Glutamatergic neuron (in vitro differentiated cells): Measurements from ENCODE around the gene GIGYF2. TPM values are rescaled to one million over a fixed set of nuclear protein-coding genes. Genes with fewer than 3 reads are reported as not detected.

Experiments
- DNase-seq: peaks from one replicate; pipeline ENCODE4 v3.0.0; 2022
- H3K27ac Mint-ChIP-seq: one replicate; pipeline ENCODE4 v1.8.0; 2020; ENCODE audit warnings: mild to moderate bottlenecking, mixed read lengths, inconsistent platforms; ENCODE audit not compliant: unreplicated experiment
- H3K27me3 Mint-ChIP-seq: one replicate; pipeline ENCODE4 v1.8.0; 2020; ENCODE audit warnings: mild to moderate bottlenecking, moderate library complexity, mixed read lengths, inconsistent platforms; ENCODE audit not compliant: unreplicated experiment
- H3K36me3 Mint-ChIP-seq: one replicate; pipeline ENCODE4 v1.8.0; 2020; ENCODE audit warnings: mild to moderate bottlenecking, mixed read lengths, inconsistent platforms; ENCODE audit not compliant: unreplicated experiment
- H3K4me1 Mint-ChIP-seq: one replicate; pipeline ENCODE4 v1.8.0; 2020; ENCODE audit warnings: mild to moderate bottlenecking, low read depth, mixed read lengths, inconsistent platforms; ENCODE audit not compliant: unreplicated experiment
- H3K4me3 Mint-ChIP-seq: one replicate; pipeline ENCODE4 v1.8.0; 2020; ENCODE audit warnings: mild to moderate bottlenecking, mixed read lengths, inconsistent platforms; ENCODE audit not compliant: unreplicated experiment
- H3K9me3 Mint-ChIP-seq: one replicate; pipeline ENCODE4 v1.8.0; 2020; ENCODE audit warnings: mild to moderate bottlenecking, moderate library complexity, mixed read lengths, inconsistent platforms; ENCODE audit not compliant: unreplicated experiment
- CTCF ChIP-seq: fragments of 200-600 bp; sonication (generic); IDR thresholded peaks from one replicate; pipeline ENCODE4 v1.5.0; 2021; ENCODE audit not compliant: partially characterized antibody, unreplicated experiment
- total RNA-seq: library from RNA; stranded (reverse); fragmentation: NEBNext Ultra II Directional; extraction: Animal tissue kit (Norgen Biotek cat#: 25700); gene quantifications from one replicate; pipeline ENCODE4 v1.2.1, GENCODE V29; 2021; ENCODE audit not compliant: unreplicated experiment

GIGYF2 gene
- total RNA-seq, 1 donor from 2014 or later = 91.7 TPM

DNA sequence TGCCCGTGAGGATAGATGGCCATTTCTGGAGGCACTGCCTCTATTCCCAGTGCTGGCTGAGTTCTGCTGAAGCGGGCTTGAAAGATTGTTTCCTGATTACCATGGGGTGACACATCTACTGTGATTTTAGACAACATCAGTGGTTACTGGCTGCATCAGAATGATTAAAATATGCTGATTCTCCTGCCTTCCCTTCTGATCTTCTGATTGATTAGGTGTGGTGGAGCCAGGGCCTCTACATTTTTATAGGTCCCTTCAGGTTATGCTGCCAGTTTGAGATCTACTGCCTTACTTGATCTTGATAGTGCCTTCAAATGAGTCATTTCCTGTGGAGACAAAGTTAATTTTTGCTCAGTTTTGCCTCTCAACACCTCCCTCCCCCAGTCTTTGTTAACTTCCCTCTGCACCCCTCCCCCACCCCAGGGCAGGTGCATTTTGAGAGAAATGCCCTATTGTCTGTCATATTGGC is 141.3 kb downstream of the GIGYF2 start:
- peaks cover 2% of the 10 kb centered on the region for H3K9me3 Mint-ChIP-seq
- DNase-seq = no peak
- H3K36me3 Mint-ChIP-seq = no peaks in the 10 kb centered on the region
- TF ChIP-seq CTCF = no peak
- no peak overlapping the region for H3K27ac Mint-ChIP-seq
- H3K4me1 Mint-ChIP-seq = peaks cover 8% of the 10 kb centered on the region
- H3K4me3 Mint-ChIP-seq = no peak overlapping the region
- peaks cover 3% of the 10 kb centered on the region for H3K27me3 Mint-ChIP-seq

DNA sequence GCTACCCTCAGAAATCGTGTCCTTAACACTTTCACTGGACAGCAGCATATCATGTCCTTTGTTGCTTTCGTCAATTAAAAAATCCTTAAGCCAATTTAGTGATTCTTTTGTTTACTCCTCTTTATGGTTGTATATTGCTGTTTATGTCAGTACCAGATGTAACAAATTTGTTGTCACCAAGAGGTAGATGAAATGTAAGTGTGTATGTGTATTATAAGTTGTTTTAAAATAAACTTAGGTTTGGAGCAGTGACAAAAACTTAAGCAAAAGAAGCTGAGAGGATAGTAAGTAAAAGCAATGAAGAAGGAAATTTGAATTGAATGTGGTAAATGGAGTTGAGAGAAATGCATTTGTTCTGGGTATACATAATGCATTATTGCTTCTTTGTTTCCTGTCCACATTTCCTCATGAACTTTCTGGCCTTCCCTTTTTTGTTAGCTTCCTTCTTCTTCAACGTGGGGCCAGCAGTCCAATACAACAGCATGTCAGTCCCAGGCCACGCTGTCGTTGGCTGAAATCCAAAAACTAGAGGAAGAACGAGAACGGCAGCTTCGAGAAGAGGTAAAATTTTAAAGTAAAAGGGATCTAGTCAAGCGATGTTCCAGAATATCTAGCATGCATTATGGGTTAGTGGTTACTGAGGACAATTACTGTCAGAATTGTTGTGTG is 142.4 kb downstream of the GIGYF2 start:
- no peak for TF ChIP-seq CTCF
- no peak overlapping the region for H3K27ac Mint-ChIP-seq
- no peaks in the 10 kb centered on the region for H3K36me3 Mint-ChIP-seq
- no peak overlapping the region for H3K4me3 Mint-ChIP-seq
- H3K27me3 Mint-ChIP-seq = no peaks in the 10 kb centered on the region
- peaks cover 8% of the 10 kb centered on the region for H3K4me1 Mint-ChIP-seq
- H3K9me3 Mint-ChIP-seq = no peaks in the 10 kb centered on the region
- DNase-seq = no peak

GRCh38 chr2:232842689-232843088 is 145.6 kb downstream of the GIGYF2 start:
- Mint-ChIP-seq H3K27me3 (no peaks in the 10 kb centered on the region), H3K36me3 (no peaks in the 10 kb centered on the region), H3K4me3 (no peak overlapping the region), H3K9me3 (no peaks in the 10 kb centered on the region), H3K4me1 (peaks cover 2% of the 10 kb centered on the region), H3K27ac (no peak overlapping the region)
- TF ChIP-seq CTCF = no peak
- no peak for DNase-seq

GRCh38 chr2:232843834-232844233 is 146.7 kb downstream of the GIGYF2 start:
- Mint-ChIP-seq H3K36me3 (no peaks in the 10 kb centered on the region), H3K4me1 (no peaks in the 10 kb centered on the region), H3K4me3 (no peak overlapping the region), H3K9me3 (no peaks in the 10 kb centered on the region), H3K27ac (no peak overlapping the region), H3K27me3 (peaks cover 1% of the 10 kb centered on the region)
- DNase-seq = no peak
- peak; percentile 19 for TF ChIP-seq CTCF

GRCh38 chr2:232846055-232846454 is 148.9 kb downstream of the GIGYF2 start:
- Mint-ChIP-seq H3K4me1 (no peaks in the 10 kb centered on the region), H3K9me3 (no peaks in the 10 kb centered on the region), H3K27me3 (peaks cover 1% of the 10 kb centered on the region), H3K27ac (no peak overlapping the region), H3K36me3 (no peaks in the 10 kb centered on the region), H3K4me3 (no peak overlapping the region)
- no peak for DNase-seq
- no peak for TF ChIP-seq CTCF
